B cell (primary cell): Measurements from ENCODE around the gene HPS5. TPM values are rescaled to one million over a fixed set of nuclear protein-coding genes. Genes with fewer than 3 reads are reported as not detected.

Experiments
- ATAC-seq: fragments of 200-7000 bp; cut with Tn5 transposase; one replicate; pipeline ENCODE4 v1.10.0; 2021; ENCODE audit warnings: low read depth, mild to moderate bottlenecking, moderate number of reproducible peaks, moderate library complexity
- CTCF ChIA-PET: fragments of 350-600 bp; sonication (Branson Sonifier 250); formaldehyde crosslinking; loops from one replicate; lab custom pipeline; 2021; ENCODE audit warnings: antibody characterized with exemption, inconsistent platforms; lab: Charles Lee
- POLR2A ChIA-PET: fragments of 350-600 bp; sonication (Branson Sonifier 250); formaldehyde crosslinking; loops from one replicate; lab custom pipeline; 2021; ENCODE audit warnings: antibody characterized with exemption; lab: Charles Lee
- DNase-seq: peaks from one replicate; pipeline ENCODE4 v3.0.0; 2013
- H2AFZ ChIP-seq: 2 replicates; pipeline ENCODE4 v1.6.1; 2012; ENCODE audit warnings: mild to moderate bottlenecking, low read depth, low read length; ENCODE audit not compliant: insufficient read depth, poor library complexity, severe bottlenecking
- H3K27ac ChIP-seq, 2 donors: 1 replicate in 1 of 2; 2 replicates in 1 of 2; pipeline ENCODE4 v1.5.1; 2012 to 2013; ENCODE audit warnings: low read length in 2 of 2, mild to moderate bottlenecking in 2 of 2, moderate library complexity in 1 of 2
- H3K27me3 ChIP-seq, 4 experiments: fragments of 200-600 bp in 1 of 4; sonication (generic) in 1 of 4; replicated peaks in 1 of 4; 1 replicate in 2 of 4; 2 replicates in 2 of 4; pipeline versions ENCODE4 v1.6.1 to v1.7.0; 2013 to 2016; ENCODE audit warnings: low read length in 3 of 4, mild to moderate bottlenecking in 2 of 4, mixed read lengths in 1 of 4, moderate library complexity in 1 of 4; ENCODE audit not compliant: insufficient read depth in 4 of 4, control insufficient read depth in 3 of 4; ENCODE audit errors: control extremely low read depth in 1 of 4
- H3K36me3 ChIP-seq, 2 experiments: replicated peaks in 1 of 2; 1 replicate in 1 of 2; 2 replicates in 1 of 2; pipeline versions ENCODE4 v1.6.1 to v1.7.1; 2013; ENCODE audit warnings: low read length in 1 of 2; ENCODE audit not compliant: insufficient read depth in 2 of 2, control insufficient read depth in 1 of 2; ENCODE audit errors: control extremely low read depth in 1 of 2, extremely low read depth in 1 of 2
- H3K4me1 ChIP-seq, 2 donors: fragments of 200-600 bp in 1 of 2; sonication (generic) in 1 of 2; 1 replicate in 1 of 2; 2 replicates in 1 of 2; pipeline versions ENCODE4 v1.5.1 to v1.6.1; 2013 to 2017; ENCODE audit warnings: low read length in 2 of 2; ENCODE audit not compliant: control insufficient read depth in 2 of 2, insufficient read depth in 2 of 2
- H3K4me2 ChIP-seq: replicated peaks from 2 replicates; pipeline ENCODE3; 2012; ENCODE audit warnings: mild to moderate bottlenecking, low read depth, low read length; ENCODE audit not compliant: poor library complexity, severe bottlenecking
- H3K4me3 ChIP-seq, 5 experiments: fragments of 200-600 bp in 1 of 5; sonication (generic) in 1 of 5; 1 replicate in 3 of 5; 2 replicates in 2 of 5; pipeline versions ENCODE4 v1.5.1 to v1.7.0; 2011 to 2016; ENCODE audit warnings: low read length in 4 of 5, mild to moderate bottlenecking in 4 of 5, low read depth in 2 of 5, control low read depth in 1 of 5, moderate library complexity in 1 of 5; ENCODE audit not compliant: insufficient read depth in 1 of 5; ENCODE audit errors: control extremely low read depth in 1 of 5, extremely low read depth in 1 of 5
- H3K79me2 ChIP-seq: fragments of 200-600 bp; sonication (generic); one replicate; pipeline ENCODE4 v1.6.0; 2016; ENCODE audit warnings: low read length; ENCODE audit not compliant: control insufficient read depth, insufficient read depth
- H3K9ac ChIP-seq: fragments of 200-600 bp; sonication (generic); 2 replicates; pipeline ENCODE4 v1.6.1; 2017; ENCODE audit warnings: mild to moderate bottlenecking, low read length, moderate library complexity
- H3K9me3 ChIP-seq, 3 donors: one replicate each; pipeline versions ENCODE4 v1.6.1 to v1.7.1; 2013; ENCODE audit warnings: low read length in 2 of 3; ENCODE audit not compliant: control insufficient read depth in 2 of 3, insufficient read depth in 1 of 3; ENCODE audit errors: control extremely low read depth in 1 of 3
- H4K20me1 ChIP-seq: 2 replicates; pipeline ENCODE4 v1.6.0; 2012; ENCODE audit warnings: mild to moderate bottlenecking, low read length; ENCODE audit not compliant: insufficient read depth, control insufficient read depth, poor library complexity, severe bottlenecking
- H3K27ac Mint-ChIP-seq: one replicate; pipeline ENCODE4 v1.8.0; 2021; ENCODE audit warnings: mixed read lengths
- H3K27me3 Mint-ChIP-seq: one replicate; pipeline ENCODE4 v1.8.0; 2021; ENCODE audit warnings: mixed read lengths
- H3K4me1 Mint-ChIP-seq: one replicate; pipeline ENCODE4 v1.8.0; 2021; ENCODE audit warnings: mixed read lengths
- H3K4me3 Mint-ChIP-seq: one replicate; pipeline ENCODE4 v1.8.0; 2021; ENCODE audit warnings: mixed read lengths
- H3K9me3 Mint-ChIP-seq: one replicate; pipeline ENCODE4 v1.8.0; 2022; ENCODE audit warnings: mixed read lengths; ENCODE audit not compliant: insufficient read depth
- CTCF ChIP-seq: fragments of 200-600 bp; IDR thresholded peaks from one replicate; pipeline ENCODE4 v1.8.0; 2022; ENCODE audit warnings: antibody characterized with exemption, mild to moderate bottlenecking
- EZH2 ChIP-seq: IDR thresholded peaks from 2 replicates; pipeline ENCODE4 v1.6.1; 2012; ENCODE audit warnings: borderline replicate concordance, low read depth, mild to moderate bottlenecking, moderate library complexity, low read length; ENCODE audit not compliant: insufficient read depth, poor library complexity, severe bottlenecking
- WGBS: methylation state at CpG from one replicate; pipeline ENCODE4 v1.1.5; 2013; ENCODE audit warnings: missing lambda C conversion rate; ENCODE audit not compliant: insufficient coverage; 5-methylcytosine and 5-hydroxymethylcytosine counted together
- intact Hi-C: fragments of 100-400 bp; cut with micrococcal nuclease; formaldehyde crosslinking; loops from one replicate; pipeline ENCODE4 v1.10.0; 2022
- polyA plus RNA-seq: library from polyadenylated mRNA; depleted of rRNA; stranded (reverse); fragments of >200 nt; gene quantifications from 2 replicates; pipeline ENCODE4 v1.2.3, GENCODE V29; 2012
- total RNA-seq, 2 donors: library from RNA; stranded (reverse); fragments of 120-200 nt in 1 of 2; gene quantifications; 1 replicate in 1 of 2; 2 replicates in 1 of 2; pipeline versions ENCODE4 v1.2.3 to v1.2.4, GENCODE V29; 2013 to 2022

HPS5 gene
- total and polyA plus RNA-seq, 2 donors (not counting 1 experiment from before 2014, with no cell fraction given), result 15.2 to 31.3 TPM

GRCh38 chr11:18253233-18253632, 68.7 kb downstream of the HPS5 start:
- Histone ChIP-seq H3K4me3 (no peak overlapping the region), H3K4me1 (no peaks in the 10 kb centered on the region), H3K27ac (no peak overlapping the region), H4K20me1 (no peaks in the 10 kb centered on the region), H3K79me2 (no peaks in the 10 kb centered on the region), H2AFZ (no peak overlapping the region), H3K9me3 (no peaks in the 10 kb centered on the region), H3K9ac (no peak overlapping the region), H3K36me3 (no peaks in the 10 kb centered on the region), H3K27me3 (peaks cover 0 to 3% (median 0%) of the 10 kb centered on the region in 4 experiments), H3K4me2 (no peak overlapping the region)
- WGBS, result 96% methylated on average over 3 of the region's 3 CpGs
- TF ChIP-seq CTCF (no peak), EZH2 (no peak)
- peaks cover 6% of the 10 kb centered on the region for H3K27me3 Mint-ChIP-seq
- ATAC-seq (no peak), DNase-seq (no peak)
- H3K27ac Mint-ChIP-seq, result no peak overlapping the region
- no peaks in the 10 kb centered on the region for H3K9me3 Mint-ChIP-seq
- H3K4me3 Mint-ChIP-seq, result no peak overlapping the region
- intact Hi-C loops, result no loop called here
- no peaks in the 10 kb centered on the region for H3K4me1 Mint-ChIP-seq
- POLR2A ChIA-PET, result interaction anchor here (0.6 kb wide), 1 partner anchor 33 kb away, joined by 5 read pairs; no protein-coding TSS in a partner anchor
- CTCF ChIA-PET, result interaction anchor here (1.6 kb wide), 1 partner anchor 9 kb away, joined by 8 read pairs; no protein-coding TSS in a partner anchor

- intact Hi-C loops, result loop anchor here (10.0 kb wide), 1 partner anchor 276 kb away; the partner anchor contains the start of gene TSG101
- CTCF ChIA-PET, result interaction anchor here (0.6 kb wide), 1 partner anchor 315 kb away, joined by 3 read pairs; no protein-coding TSS in a partner anchor
Observed at GRCh38 chr11:18248561-18248960, 73.4 kb downstream of the HPS5 start, which contains the start of gene SAA2. Gene SAA2, minus strand, starts transcription at chr11:18248668. Its CDS starts 657 bp downstream, at chr11:18248011.

More at GRCh38 chr11:18248561-18248960, 73.4 kb downstream of the HPS5 start, which contains the start of gene SAA2:
- Histone ChIP-seq H3K9ac (no peak within 1 kb of the TSS), H3K4me1 (peaks cover 2 to 19% of the 10 kb centered on the region in 2 donors), H3K79me2 (no peaks in the 10 kb centered on the region), H3K9me3 (peaks cover 0 to 4% (median 3%) of the 10 kb centered on the region in 3 donors), H3K4me3 (no peak within 1 kb of the TSS), H3K27ac (no peak within 1 kb of the TSS), H3K27me3 (no peaks in the 10 kb centered on the region), H4K20me1 (no peaks in the 10 kb centered on the region), H3K36me3 (no peaks in the 10 kb centered on the region), H3K4me2 (no peak within 1 kb of the TSS), H2AFZ (no peak within 1 kb of the TSS)
- H3K9me3 Mint-ChIP-seq, result no peaks in the 10 kb centered on the region
- ATAC-seq (no peak), DNase-seq (no peak)
- POLR2A ChIA-PET, result no interaction called here
- H3K4me3 Mint-ChIP-seq, result no peak within 1 kb of the TSS
- H3K27ac Mint-ChIP-seq, result no peak within 1 kb of the TSS
- TF ChIP-seq CTCF, result no peak
- no peak for TF ChIP-seq EZH2
- peaks cover 15% of the 10 kb centered on the region for H3K4me1 Mint-ChIP-seq
- no peaks in the 10 kb centered on the region for H3K27me3 Mint-ChIP-seq
- WGBS, result 83% methylated on average over 5 of the region's 5 CpGs
